ENCODE results near the gene HBM.

Gene HBM

GRCh38 chr16:132120-132519 lies 33.7 kb upstream of the HBM start:
- Histone ChIP-seq H2BK12ac (ENCODE audit: low read length) (no peak overlapping the region), H4K12ac (ENCODE audit: low read depth, low read length) (no peak overlapping the region), H3K9ac (ENCODE audit: low read length) (no peak overlapping the region), H3K4ac (ENCODE audit: low read depth, low read length) (no peak overlapping the region), H2AFZ (ENCODE audit: insufficient read depth, low read length, poor library complexity) (no peak overlapping the region), H3K4me1 (ENCODE audit: control insufficient read depth in 1 of 2, insufficient read depth in 2 of 2, low read length in 2 of 2) (no peaks in the 10 kb centered on the region), H4K91ac (ENCODE audit: low read depth, low read length) (no peak overlapping the region), H3K4me2 (ENCODE audit: low read length) (no peak overlapping the region), H2BK120ac (ENCODE audit: insufficient read depth, low read length, poor library complexity) (no peak overlapping the region), H4K8ac (ENCODE audit: low read depth, low read length) (no peak overlapping the region), H2BK5ac (ENCODE audit: low read depth, low read length, poor library complexity) (no peak overlapping the region), H3K36me3 (ENCODE audit: control insufficient read depth in 1 of 2, insufficient read depth in 2 of 2, low read length in 2 of 2) (no peaks in the 10 kb centered on the region), H3K27ac (ENCODE audit: low read depth, low read length) (no peak overlapping the region), H3K4me3 (ENCODE audit: low read depth, low read length) (no peak overlapping the region), H3K14ac (ENCODE audit: low read length) (no peak overlapping the region), H2AK5ac (ENCODE audit: low read length) (no peak overlapping the region), H3K18ac (ENCODE audit: low read length) (no peak overlapping the region), H3K27me3 (ENCODE audit: insufficient read depth, low read length) (no peaks in the 10 kb centered on the region), H3K9me3 (ENCODE audit: insufficient read depth, low read depth, low read length) (no peaks in the 10 kb centered on the region), H3K79me2 (ENCODE audit: control insufficient read depth, insufficient read depth, low read length, poor library complexity) (no peaks in the 10 kb centered on the region), H3K79me1 (ENCODE audit: low read length) (no peaks in the 10 kb centered on the region), H3K23ac (ENCODE audit: low read length) (no peak overlapping the region)
- DNase-seq = no peak
- no CpG with 5 or more reads among the region's 7 CpGs for WGBS (ENCODE audit: extremely low coverage, insufficient coverage, insufficient read length)

GRCh38 chr16:133716-134115 lies 32.1 kb upstream of the HBM start:
- H3K9ac ChIP-seq (ENCODE audit: low read length) = no peak overlapping the region
- H3K27ac ChIP-seq (ENCODE audit: low read depth, low read length) = no peak overlapping the region
- no peak overlapping the region for H4K8ac ChIP-seq (ENCODE audit: low read depth, low read length)
- DNase-seq = no peak
- H2AK5ac ChIP-seq (ENCODE audit: low read length) = no peak overlapping the region
- H4K91ac ChIP-seq (ENCODE audit: low read depth, low read length) = no peak overlapping the region
- H2BK120ac ChIP-seq (ENCODE audit: insufficient read depth, low read length, poor library complexity) = no peak overlapping the region
- no CpG with 5 or more reads among the region's 2 CpGs for WGBS (ENCODE audit: extremely low coverage, insufficient coverage, insufficient read length)
- H3K18ac ChIP-seq (ENCODE audit: low read length) = no peak overlapping the region
- H2AFZ ChIP-seq (ENCODE audit: insufficient read depth, low read length, poor library complexity) = no peak overlapping the region
- H2BK5ac ChIP-seq (ENCODE audit: low read depth, low read length, poor library complexity) = no peak overlapping the region
- no peak overlapping the region for H3K4me2 ChIP-seq (ENCODE audit: low read length)
- H3K79me2 ChIP-seq (ENCODE audit: control insufficient read depth, insufficient read depth, low read length, poor library complexity) = peaks cover 2% of the 10 kb centered on the region
- no peak overlapping the region for H3K4ac ChIP-seq (ENCODE audit: low read depth, low read length)
- H3K79me1 ChIP-seq (ENCODE audit: low read length) = peaks cover 4% of the 10 kb centered on the region
- no peaks in the 10 kb centered on the region for H3K27me3 ChIP-seq (ENCODE audit: insufficient read depth, low read length)
- H3K36me3 ChIP-seq (ENCODE audit: control insufficient read depth in 1 of 2, insufficient read depth in 2 of 2, low read length in 2 of 2) = no peaks in the 10 kb centered on the region
- H3K4me3 ChIP-seq (ENCODE audit: low read depth, low read length) = no peak overlapping the region
- no peaks in the 10 kb centered on the region for H3K9me3 ChIP-seq (ENCODE audit: insufficient read depth, low read depth, low read length)
- H3K4me1 ChIP-seq (ENCODE audit: control insufficient read depth in 1 of 2, insufficient read depth in 2 of 2, low read length in 2 of 2) = peaks cover 0 to 2% of the 10 kb centered on the region in 2 experiments
- no peak overlapping the region for H3K23ac ChIP-seq (ENCODE audit: low read length)
- H3K14ac ChIP-seq (ENCODE audit: low read length) = no peak overlapping the region
- H2BK12ac ChIP-seq (ENCODE audit: low read length) = no peak overlapping the region
- H4K12ac ChIP-seq (ENCODE audit: low read depth, low read length) = no peak overlapping the region

GRCh38 chr16:138049-138417 lies 27.7 kb upstream of the HBM start:
- H4K91ac ChIP-seq (ENCODE audit: low read depth, low read length) = peak overlapping the region; percentile 98
- no peaks in the 10 kb centered on the region for H3K9me3 ChIP-seq (ENCODE audit: insufficient read depth, low read depth, low read length)
- peak overlapping the region; percentile 57 for H2BK120ac ChIP-seq (ENCODE audit: insufficient read depth, low read length, poor library complexity)
- H3K27ac ChIP-seq (ENCODE audit: low read depth, low read length) = peak overlapping the region; percentile 42
- H3K18ac ChIP-seq (ENCODE audit: low read length) = peak overlapping the region; percentile 93
- peak overlapping the region; percentile 100 for H4K12ac ChIP-seq (ENCODE audit: low read depth, low read length)
- H3K27me3 ChIP-seq (ENCODE audit: insufficient read depth, low read length) = no peaks in the 10 kb centered on the region
- H3K4me1 ChIP-seq (ENCODE audit: control insufficient read depth in 1 of 2, insufficient read depth in 2 of 2, low read length in 2 of 2) = peaks cover 0 to 2% of the 10 kb centered on the region in 2 experiments
- peaks cover 6% of the 10 kb centered on the region for H3K79me1 ChIP-seq (ENCODE audit: low read length)
- H3K9ac ChIP-seq (ENCODE audit: low read length) = peak overlapping the region; percentile 93
- peak overlapping the region; percentile 92 for H2AFZ ChIP-seq (ENCODE audit: insufficient read depth, low read length, poor library complexity)
- H3K4ac ChIP-seq (ENCODE audit: low read depth, low read length) = peak overlapping the region; percentile 97
- H2AK5ac ChIP-seq (ENCODE audit: low read length) = peak overlapping the region; percentile 76
- H3K4me3 ChIP-seq (ENCODE audit: low read depth, low read length) = peak overlapping the region; percentile 81
- H3K36me3 ChIP-seq (ENCODE audit: control insufficient read depth in 1 of 2, insufficient read depth in 2 of 2, low read length in 2 of 2) = no peaks in the 10 kb centered on the region
- DNase-seq = peak in 1 of 2 donors; percentile 32
- H3K14ac ChIP-seq (ENCODE audit: low read length) = peak overlapping the region; percentile 96
- H4K8ac ChIP-seq (ENCODE audit: low read depth, low read length) = peak overlapping the region; percentile 98
- H3K4me2 ChIP-seq (ENCODE audit: low read length) = peak overlapping the region; percentile 91
- H2BK12ac ChIP-seq (ENCODE audit: low read length) = no peak overlapping the region
- WGBS (ENCODE audit: extremely low coverage, insufficient coverage, insufficient read length) = no CpG with 5 or more reads among the region's 30 CpGs
- H2BK5ac ChIP-seq (ENCODE audit: low read depth, low read length, poor library complexity) = peak overlapping the region; percentile 78
- H3K79me2 ChIP-seq (ENCODE audit: control insufficient read depth, insufficient read depth, low read length, poor library complexity) = peaks cover 2% of the 10 kb centered on the region
- no peak overlapping the region for H3K23ac ChIP-seq (ENCODE audit: low read length)

- H2BK12ac ChIP-seq (ENCODE audit: low read length) = no peak overlapping the region
- H3K4me2 ChIP-seq (ENCODE audit: low read length) = no peak overlapping the region
- H3K4me1 ChIP-seq (ENCODE audit: control insufficient read depth in 1 of 2, insufficient read depth in 2 of 2, low read length in 2 of 2) = peaks cover 0 to 2% of the 10 kb centered on the region in 2 experiments
- DNase-seq = peak in 1 of 2 donors; percentile 52
- H4K8ac ChIP-seq (ENCODE audit: low read depth, low read length) = no peak overlapping the region
- H3K9ac ChIP-seq (ENCODE audit: low read length) = no peak overlapping the region
- peaks cover 6% of the 10 kb centered on the region for H3K79me1 ChIP-seq (ENCODE audit: low read length)
- no peak overlapping the region for H3K27ac ChIP-seq (ENCODE audit: low read depth, low read length)
- H3K4ac ChIP-seq (ENCODE audit: low read depth, low read length) = no peak overlapping the region
- no peak overlapping the region for H2AK5ac ChIP-seq (ENCODE audit: low read length)
- H3K18ac ChIP-seq (ENCODE audit: low read length) = no peak overlapping the region
- WGBS (ENCODE audit: extremely low coverage, insufficient coverage, insufficient read length) = no CpG with 5 or more reads among the region's 10 CpGs
- H3K36me3 ChIP-seq (ENCODE audit: control insufficient read depth in 1 of 2, insufficient read depth in 2 of 2, low read length in 2 of 2) = no peaks in the 10 kb centered on the region
- H2AFZ ChIP-seq (ENCODE audit: insufficient read depth, low read length, poor library complexity) = no peak overlapping the region
- no peak overlapping the region for H3K23ac ChIP-seq (ENCODE audit: low read length)
- no peak overlapping the region for H4K12ac ChIP-seq (ENCODE audit: low read depth, low read length)
- H2BK120ac ChIP-seq (ENCODE audit: insufficient read depth, low read length, poor library complexity) = no peak overlapping the region
- no peak overlapping the region for H3K4me3 ChIP-seq (ENCODE audit: low read depth, low read length)
- H3K79me2 ChIP-seq (ENCODE audit: control insufficient read depth, insufficient read depth, low read length, poor library complexity) = peaks cover 2% of the 10 kb centered on the region
- no peak overlapping the region for H3K14ac ChIP-seq (ENCODE audit: low read length)
- H2BK5ac ChIP-seq (ENCODE audit: low read depth, low read length, poor library complexity) = no peak overlapping the region
- H3K9me3 ChIP-seq (ENCODE audit: insufficient read depth, low read depth, low read length) = no peaks in the 10 kb centered on the region
- no peak overlapping the region for H4K91ac ChIP-seq (ENCODE audit: low read depth, low read length)
- H3K27me3 ChIP-seq (ENCODE audit: insufficient read depth, low read length) = no peaks in the 10 kb centered on the region
Measured at GRCh38 chr16:140175-140857, 25.5 kb upstream of the HBM start.

Measured in trophoblast cell (in vitro differentiated cells and primary cell).